Mesenchymal stem cell (in vitro differentiated cells and primary cell): Measurements from ENCODE around the gene NEGR1.
"Not testable (repeated sequence)": the region's sequence is repeated elsewhere in the genome, so short reads cannot be mapped to it uniquely, and the experiment has no call there.

Experiments used
- DNase-seq: peaks from one replicate; pipeline ENCODE4 v3.0.0-alpha.2; 2013
- H2AFZ ChIP-seq: one replicate; pipeline ENCODE4 v1.6.1; 2013; ENCODE audit warnings: low read depth, mild to moderate bottlenecking, control low read depth, inconsistent platforms, low read length, moderate library complexity
- H2AK5ac ChIP-seq: 2 replicates; pipeline ENCODE4 v1.6.1; 2013; ENCODE audit warnings: low read length, moderate library complexity, mild to moderate bottlenecking, inconsistent platforms; ENCODE audit not compliant: severe bottlenecking
- H2BK120ac ChIP-seq: one replicate; pipeline ENCODE4 v1.6.1; 2013; ENCODE audit warnings: low read depth, mild to moderate bottlenecking, inconsistent platforms, low read length, moderate library complexity
- H2BK12ac ChIP-seq, 2 experiments: one replicate each; pipeline ENCODE4 v1.6.1; 2013; ENCODE audit warnings: inconsistent platforms in 2 of 2, low read length in 2 of 2, mild to moderate bottlenecking in 2 of 2, moderate library complexity in 2 of 2, control low read depth in 1 of 2
- H2BK15ac ChIP-seq: one replicate; pipeline ENCODE4 v1.6.1; 2013; ENCODE audit warnings: mild to moderate bottlenecking, low read depth, inconsistent platforms; ENCODE audit not compliant: poor library complexity, severe bottlenecking
- H2BK5ac ChIP-seq: 2 replicates; pipeline ENCODE4 v1.6.1; 2013; ENCODE audit warnings: low read depth, mild to moderate bottlenecking, low read length, control low read depth, inconsistent platforms; ENCODE audit not compliant: poor library complexity, severe bottlenecking
- H3K14ac ChIP-seq, 2 experiments: one replicate each; pipeline ENCODE4 v1.6.1; 2013; ENCODE audit warnings: inconsistent platforms in 2 of 2, low read length in 2 of 2, control low read depth in 1 of 2, mild to moderate bottlenecking in 1 of 2, moderate library complexity in 1 of 2
- H3K18ac ChIP-seq, 2 experiments: one replicate each; pipeline ENCODE4 v1.6.1; 2013; ENCODE audit warnings: inconsistent platforms in 2 of 2, low read length in 2 of 2, control low read depth in 1 of 2, low read depth in 1 of 2, mild to moderate bottlenecking in 1 of 2
- H3K23ac ChIP-seq, 2 experiments: one replicate each; pipeline ENCODE4 v1.6.1; 2013; ENCODE audit warnings: inconsistent platforms in 2 of 2, low read length in 2 of 2, mild to moderate bottlenecking in 2 of 2, moderate library complexity in 2 of 2, control low read depth in 1 of 2
- H3K27ac ChIP-seq: 2 replicates; pipeline ENCODE4 v1.5.1; 2013; ENCODE audit warnings: mild to moderate bottlenecking, moderate library complexity, low read length, control low read depth, inconsistent platforms; ENCODE audit not compliant: poor library complexity, severe bottlenecking
- H3K27me3 ChIP-seq, 2 experiments: 2 replicates each; pipeline versions ENCODE4 v1.6.1 to v1.7.0; 2013; ENCODE audit warnings: low read length in 2 of 2, mild to moderate bottlenecking in 2 of 2, moderate library complexity in 2 of 2, control low read depth in 1 of 2, inconsistent platforms in 1 of 2; ENCODE audit not compliant: control insufficient read depth in 1 of 2, insufficient read depth in 1 of 2
- H3K36me3 ChIP-seq, 2 experiments: 2 replicates each; pipeline versions ENCODE4 v1.6.1 to v1.7.0; 2013; ENCODE audit warnings: low read length in 2 of 2, control low read depth in 1 of 2, inconsistent platforms in 1 of 2, low read depth in 1 of 2, mild to moderate bottlenecking in 1 of 2; ENCODE audit not compliant: insufficient read depth in 2 of 2, control insufficient read depth in 1 of 2
- H3K4ac ChIP-seq, 2 experiments: one replicate each; pipeline ENCODE4 v1.6.1; 2013; ENCODE audit warnings: inconsistent platforms in 2 of 2, low read length in 2 of 2, mild to moderate bottlenecking in 2 of 2, moderate library complexity in 2 of 2, control low read depth in 1 of 2, low read depth in 1 of 2
- H3K4me1 ChIP-seq: 2 replicates; pipeline ENCODE4 v1.6.1; 2013; ENCODE audit warnings: low read depth, low read length, control low read depth; ENCODE audit not compliant: control insufficient read depth, insufficient read depth
- H3K4me2 ChIP-seq: 2 replicates; pipeline ENCODE4 v1.6.1; 2013; ENCODE audit warnings: low read length, mild to moderate bottlenecking, inconsistent platforms; ENCODE audit not compliant: poor library complexity, severe bottlenecking
- H3K4me3 ChIP-seq, 2 experiments: 2 replicates each; pipeline versions ENCODE4 v1.5.1 to v1.7.0; 2013; ENCODE audit warnings: low read length in 2 of 2, mild to moderate bottlenecking in 2 of 2, control low read depth in 1 of 2, low read depth in 1 of 2; ENCODE audit not compliant: insufficient read depth in 1 of 2
- H3K79me1 ChIP-seq: replicated peaks from 2 replicates; pipeline ENCODE4 v1.6.1; 2013; ENCODE audit warnings: mild to moderate bottlenecking, control low read depth, low read length, inconsistent platforms; ENCODE audit not compliant: poor library complexity, severe bottlenecking
- H3K9ac ChIP-seq: 2 replicates; pipeline ENCODE4 v1.7.0; 2013; ENCODE audit warnings: mild to moderate bottlenecking, low read length, moderate library complexity
- H3K9me3 ChIP-seq: 2 replicates; pipeline ENCODE4 v1.7.0; 2013; ENCODE audit warnings: mild to moderate bottlenecking, low read length; ENCODE audit not compliant: control insufficient read depth
- H4K8ac ChIP-seq: one replicate; pipeline ENCODE4 v1.6.1; 2013; ENCODE audit warnings: inconsistent platforms, mild to moderate bottlenecking, low read length, moderate library complexity
- H4K91ac ChIP-seq: one replicate; pipeline ENCODE4 v1.6.1; 2013; ENCODE audit warnings: mild to moderate bottlenecking, low read length, inconsistent platforms
- WGBS: methylation state at CpG from one replicate; pipeline ENCODE4 v1.1.7; 2013; ENCODE audit warnings: mixed read lengths; 5-methylcytosine and 5-hydroxymethylcytosine counted together

The NEGR1 gene

DNA sequence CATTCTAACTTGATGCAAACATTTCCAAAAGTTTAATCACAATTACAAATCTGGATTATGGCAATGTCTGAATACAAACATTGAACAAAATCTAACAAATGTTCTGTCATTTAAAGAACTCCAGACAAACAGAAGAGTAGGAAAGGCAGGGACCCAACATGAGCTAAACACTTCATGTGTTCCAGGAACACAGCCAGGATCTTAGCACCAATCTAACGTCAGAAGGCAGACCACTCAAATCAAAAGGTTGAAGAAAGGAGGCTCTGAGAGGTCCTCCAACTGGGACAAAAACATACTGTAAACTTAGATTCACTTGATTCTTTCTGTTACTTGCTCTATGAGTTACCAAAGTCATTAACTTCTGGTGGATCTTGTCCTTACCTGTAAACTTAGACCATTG lies 374.0 kb downstream of the NEGR1 start:
- Histone ChIP-seq H4K91ac (no peak overlapping the region), H2BK5ac (no peak overlapping the region)
- WGBS, result 71% methylated on average over 1 of the region's 1 CpG

DNA sequence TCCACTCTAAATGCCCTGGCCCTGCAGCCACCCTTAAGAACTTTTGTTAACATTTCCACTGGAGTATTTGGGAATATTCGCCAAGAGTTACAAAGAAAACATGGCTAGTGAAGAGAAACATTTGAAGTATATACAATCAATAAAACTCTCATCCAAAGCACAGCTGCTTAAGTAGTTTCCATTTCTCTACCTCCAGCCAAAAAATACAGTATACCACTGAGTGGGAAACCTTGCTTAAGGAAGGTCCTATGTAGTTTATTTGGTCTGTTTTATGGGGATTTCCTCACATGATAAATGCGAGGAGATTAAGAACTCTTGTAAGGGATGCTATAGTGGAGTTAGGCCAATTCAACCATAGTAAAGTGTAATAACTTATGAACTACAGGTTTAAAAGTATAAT lies 382.5 kb downstream of the NEGR1 start:
- H3K4ac ChIP-seq, result no peak overlapping the region
- no peak overlapping the region for H2AFZ ChIP-seq
- no peak overlapping the region for H3K14ac ChIP-seq
- H4K91ac ChIP-seq, result no peak overlapping the region
- H2BK15ac ChIP-seq, result no peak overlapping the region
- DNase-seq, result no peak
- no peak overlapping the region for H2BK12ac ChIP-seq
- no peaks in the 10 kb centered on the region for H3K4me1 ChIP-seq
- no CpG with 5 or more reads among the region's 2 CpGs for WGBS
- no peak overlapping the region for H3K4me2 ChIP-seq
- no peak overlapping the region for H3K27ac ChIP-seq
- H2BK120ac ChIP-seq, result no peak overlapping the region
- no peak overlapping the region for H2BK5ac ChIP-seq
- no peak overlapping the region for H3K23ac ChIP-seq
- H3K9me3 ChIP-seq, result no peaks in the 10 kb centered on the region
- no peak overlapping the region for H4K8ac ChIP-seq
- H3K9ac ChIP-seq, result no peak overlapping the region
- H3K4me3 ChIP-seq, result no peak overlapping the region
- no peaks in the 10 kb centered on the region for H3K27me3 ChIP-seq
- no peaks in the 10 kb centered on the region for H3K79me1 ChIP-seq
- no peak overlapping the region for H2AK5ac ChIP-seq
- H3K18ac ChIP-seq, result no peak overlapping the region
- H3K36me3 ChIP-seq, result no peaks in the 10 kb centered on the region

More for the DNA sequence above, 374.0 kb downstream of the NEGR1 start:
- no peak overlapping the region for H3K23ac ChIP-seq
- no peak overlapping the region for H2BK120ac ChIP-seq
- no peak overlapping the region for H3K27ac ChIP-seq
- H3K4me3 ChIP-seq, result no peak overlapping the region
- no peak overlapping the region for H3K4ac ChIP-seq
- no peak for DNase-seq
- no peak overlapping the region for H3K18ac ChIP-seq
- H2AFZ ChIP-seq, result no peak overlapping the region
- H3K4me1 ChIP-seq, result no peaks in the 10 kb centered on the region
- H2AK5ac ChIP-seq, result no peak overlapping the region
- H3K79me1 ChIP-seq, result peaks cover 8% of the 10 kb centered on the region
- H3K9me3 ChIP-seq, result no peaks in the 10 kb centered on the region
- H3K4me2 ChIP-seq, result no peak overlapping the region
- H3K9ac ChIP-seq, result no peak overlapping the region
- H2BK15ac ChIP-seq, result no peak overlapping the region
- H3K14ac ChIP-seq, result no peak overlapping the region
- H3K27me3 ChIP-seq, result no peaks in the 10 kb centered on the region
- H3K36me3 ChIP-seq, result no peaks in the 10 kb centered on the region
- H4K8ac ChIP-seq, result no peak overlapping the region
- H2BK12ac ChIP-seq, result no peak overlapping the region

DNA sequence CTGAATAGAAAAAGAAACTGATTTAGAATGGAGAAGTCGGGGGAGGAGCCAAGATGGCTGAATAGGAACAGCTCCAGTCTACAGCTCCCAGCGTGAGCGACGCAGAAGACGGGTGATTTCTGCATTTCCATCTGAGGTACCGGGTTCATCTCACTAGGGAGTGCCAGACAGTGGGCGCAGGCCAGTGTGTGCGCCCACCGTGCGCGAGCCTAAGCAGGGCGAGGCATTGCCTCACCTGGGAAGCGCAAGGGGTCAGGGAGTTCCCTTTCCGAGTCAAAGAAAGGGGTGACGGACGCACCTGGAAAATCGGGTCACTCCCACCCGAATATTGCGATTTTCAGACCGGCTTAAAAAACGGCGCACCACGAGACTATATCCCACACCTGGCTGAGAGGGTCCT lies 394.2 kb downstream of the NEGR1 start:
- not testable (repeated sequence) for H4K8ac ChIP-seq, H2BK120ac ChIP-seq, H4K91ac ChIP-seq, H2AK5ac ChIP-seq, H2AFZ ChIP-seq, H2BK5ac ChIP-seq, H3K9me3 ChIP-seq, H3K14ac ChIP-seq, H2BK15ac ChIP-seq, H3K4me2 ChIP-seq, H3K23ac ChIP-seq, H3K79me1 ChIP-seq, H3K27me3 ChIP-seq, H3K27ac ChIP-seq, DNase-seq, H3K4me3 ChIP-seq, H3K18ac ChIP-seq, H3K9ac ChIP-seq, H3K4me1 ChIP-seq, H3K36me3 ChIP-seq, H2BK12ac ChIP-seq, H3K4ac ChIP-seq
- WGBS, result 84% methylated on average over 17 of the region's 23 CpGs

DNA sequence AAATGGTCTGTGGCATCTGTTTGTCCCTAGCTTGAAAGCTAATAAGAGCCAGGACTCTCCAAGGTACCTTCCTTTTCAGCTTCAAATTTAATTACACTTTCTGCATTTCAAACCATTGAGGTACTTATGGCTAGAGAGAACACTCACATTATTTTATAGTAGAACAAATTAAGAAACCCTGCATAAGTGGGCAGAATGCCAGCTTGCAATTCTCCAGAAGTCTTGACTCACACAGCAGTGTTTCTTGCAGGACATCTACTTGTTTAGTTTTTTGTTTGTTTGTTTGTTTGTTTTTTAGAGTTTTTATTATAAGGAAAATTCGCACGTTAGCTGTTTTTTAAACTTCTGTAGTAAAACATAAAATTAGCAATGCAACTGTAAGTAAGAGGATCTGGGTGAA lies 397.2 kb downstream of the NEGR1 start:
- H2AK5ac ChIP-seq, result no peak overlapping the region
- H3K4me3 ChIP-seq, result no peak overlapping the region
- H4K91ac ChIP-seq, result no peak overlapping the region
- DNase-seq, result no peak
- no peak overlapping the region for H2BK5ac ChIP-seq
- no peak overlapping the region for H3K14ac ChIP-seq
- H3K9ac ChIP-seq, result no peak overlapping the region
- H4K8ac ChIP-seq, result no peak overlapping the region
- no peak overlapping the region for H3K23ac ChIP-seq
- no peak overlapping the region for H2AFZ ChIP-seq
- H3K27ac ChIP-seq, result no peak overlapping the region
- no peak overlapping the region for H2BK12ac ChIP-seq
- H3K4me2 ChIP-seq, result no peak overlapping the region
- no peak overlapping the region for H3K4ac ChIP-seq
- WGBS, result 94% methylated on average over 2 of the region's 2 CpGs
- no peaks in the 10 kb centered on the region for H3K36me3 ChIP-seq
- H3K27me3 ChIP-seq, result no peaks in the 10 kb centered on the region
- no peak overlapping the region for H2BK120ac ChIP-seq
- no peak overlapping the region for H3K18ac ChIP-seq
- H2BK15ac ChIP-seq, result no peak overlapping the region
- peaks cover 6% of the 10 kb centered on the region for H3K79me1 ChIP-seq
- H3K4me1 ChIP-seq, result no peaks in the 10 kb centered on the region
- H3K9me3 ChIP-seq, result no peaks in the 10 kb centered on the region
